Measurements from ENCODE around the gene DNAJA2.

DNA sequence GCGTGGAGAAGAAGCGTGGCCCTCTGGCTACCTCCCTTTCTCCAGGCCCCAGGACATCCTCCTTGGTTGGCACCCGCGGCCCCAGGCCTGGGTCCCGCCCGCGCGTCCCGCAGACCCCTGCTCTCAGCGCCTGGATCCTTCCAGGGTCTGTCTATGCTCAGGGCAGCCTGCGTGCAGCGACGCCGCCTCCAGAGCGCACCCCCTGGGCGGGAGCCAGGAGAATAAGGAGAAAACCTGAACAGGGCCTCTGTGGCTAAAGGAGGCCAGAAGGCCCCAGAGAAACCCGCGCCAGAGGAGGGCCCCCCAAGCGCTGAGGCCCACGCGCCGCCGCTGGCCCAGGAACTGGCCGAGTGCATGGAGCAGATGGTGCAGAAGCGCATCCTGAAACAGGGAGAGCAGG lies 40.4 kb upstream of the DNAJA2 start:
- TF ChIP-seq, protein P1, sequence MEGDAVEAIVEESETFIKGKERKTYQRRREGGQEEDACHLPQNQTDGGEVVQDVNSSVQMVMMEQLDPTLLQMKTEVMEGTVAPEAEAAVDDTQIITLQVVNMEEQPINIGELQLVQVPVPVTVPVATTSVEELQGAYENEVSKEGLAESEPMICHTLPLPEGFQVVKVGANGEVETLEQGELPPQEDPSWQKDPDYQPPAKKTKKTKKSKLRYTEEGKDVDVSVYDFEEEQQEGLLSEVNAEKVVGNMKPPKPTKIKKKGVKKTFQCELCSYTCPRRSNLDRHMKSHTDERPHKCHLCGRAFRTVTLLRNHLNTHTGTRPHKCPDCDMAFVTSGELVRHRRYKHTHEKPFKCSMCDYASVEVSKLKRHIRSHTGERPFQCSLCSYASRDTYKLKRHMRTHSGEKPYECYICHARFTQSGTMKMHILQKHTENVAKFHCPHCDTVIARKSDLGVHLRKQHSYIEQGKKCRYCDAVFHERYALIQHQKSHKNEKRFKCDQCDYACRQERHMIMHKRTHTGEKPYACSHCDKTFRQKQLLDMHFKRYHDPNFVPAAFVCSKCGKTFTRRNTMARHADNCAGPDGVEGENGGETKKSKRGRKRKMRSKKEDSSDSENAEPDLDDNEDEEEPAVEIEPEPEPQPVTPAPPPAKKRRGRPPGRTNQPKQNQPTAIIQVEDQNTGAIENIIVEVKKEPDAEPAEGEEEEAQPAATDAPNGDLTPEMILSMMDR (IDR thresholded peaks at IDR 0.05) = no peak
- no peak for TF ChIP-seq POLR2A (IDR thresholded peaks at IDR 0.05)
